Stimulated activated CD4-positive, alpha-beta T cell treated with anti-CD3 and anti-CD28 coated beads, TNF-alpha, amount 100 ng/mL, for 1 hour (primary cell): ENCODE data around the gene PRICKLE1.

Experiments used
- DNase-seq, 3 donors: peaks; one replicate each; pipeline ENCODE4 v3.0.0-alpha.2; 2020; ENCODE audit warnings: low read depth in 3 of 3, low spot score in 1 of 3

PRICKLE1 gene

GRCh38 chr12:42462486-42462885 is 127.1 kb downstream of the PRICKLE1 start:
- DNase-seq = no peak

- no peak for DNase-seq
These were observed 130.2 kb downstream of the PRICKLE1 start for GRCh38 chr12:42459336-42459847.

GRCh38 chr12:42458575-42458974 is 131.0 kb downstream of the PRICKLE1 start:
- no peak for DNase-seq

GRCh38 chr12:42450248-42450647 is 139.3 kb downstream of the PRICKLE1 start:
- DNase-seq = no peak

GRCh38 chr12:42448841-42449240 is 140.7 kb downstream of the PRICKLE1 start:
- DNase-seq = no peak

- DNase-seq = no peak
These were observed 142.2 kb downstream of the PRICKLE1 start for GRCh38 chr12:42447371-42447786.

GRCh38 chr12:42446761-42447160 is 142.8 kb downstream of the PRICKLE1 start:
- no peak for DNase-seq

GRCh38 chr12:42445891-42446290 is 143.7 kb downstream of the PRICKLE1 start:
- DNase-seq = no peak

GRCh38 chr12:42444192-42444943 is 145.2 kb downstream of the PRICKLE1 start:
- DNase-seq = no peak

- no peak for DNase-seq
These were observed 146.7 kb downstream of the PRICKLE1 start for GRCh38 chr12:42442888-42443287.

- DNase-seq = no peak
These were observed 147.2 kb downstream of the PRICKLE1 start for GRCh38 chr12:42442311-42442759.

- DNase-seq = no peak
These were observed 148.9 kb downstream of the PRICKLE1 start for GRCh38 chr12:42440608-42441007.

- DNase-seq = no peak
These were observed 156.9 kb downstream of the PRICKLE1 start for GRCh38 chr12:42432517-42433140.

GRCh38 chr12:42428850-42429249 is 160.7 kb downstream of the PRICKLE1 start:
- DNase-seq = no peak

GRCh38 chr12:42426746-42427145 is 162.8 kb downstream of the PRICKLE1 start:
- no peak for DNase-seq

- no peak for DNase-seq
These were observed 166.8 kb downstream of the PRICKLE1 start for GRCh38 chr12:42422785-42423184.

GRCh38 chr12:42421844-42422779 is 167.4 kb downstream of the PRICKLE1 start:
- DNase-seq = no peak

- DNase-seq = no peak
These were observed 169.2 kb downstream of the PRICKLE1 start for GRCh38 chr12:42420395-42420794.

GRCh38 chr12:42410340-42410739 is 179.2 kb downstream of the PRICKLE1 start:
- DNase-seq = no peak

- DNase-seq = no peak
These were observed 180.1 kb downstream of the PRICKLE1 start for GRCh38 chr12:42409471-42409870.

- no peak for DNase-seq
These were observed 182.2 kb downstream of the PRICKLE1 start for GRCh38 chr12:42407306-42407705.
